HepG2 (cell line): ENCODE results near the gene OR5F1. TPM values are rescaled to one million over a fixed set of nuclear protein-coding genes. Genes with fewer than 3 reads are reported as not detected.

Experiments
- ATAC-seq: fragments of 200-7000 bp; cut with Tn5 transposase; 3 replicates; pipeline ENCODE4 v1.9.1; 2020; ENCODE audit warnings: mild to moderate bottlenecking, moderate library complexity
- BruUV-seq: library from RNA; stranded (reverse); fragments of 400-500 nt; replicated peaks from 2 replicates; lab custom pipeline; 2021; lab: Mats Ljungman, UMichigan
- CTCF ChIA-PET: fragments of 300-600 bp; formaldehyde crosslinking; extraction: SDS; loops from one replicate; lab custom pipeline; 2021; ENCODE audit warnings: low total read pairs, inconsistent platforms, low intra/inter-chr PET ratio; lab: Yijun Ruan, JAX
- POLR2A ChIA-PET: fragments of 350-600 bp; sonication (Branson Sonifier 250); formaldehyde crosslinking; loops from one replicate; lab custom pipeline; 2020; ENCODE audit warnings: antibody characterized with exemption, inconsistent platforms; lab: Yijun Ruan, JAX
- DNase-seq: peaks from one replicate; pipeline ENCODE4 v3.0.0-alpha.2; 2015; ENCODE audit warnings: low spot score
- FAIRE-seq: peaks from 3 replicates; lab custom pipeline; 2011; peaks lifted over from hg19 to GRCh38; lab: Jason Lieb, UNC
- H2AFZ ChIP-seq: one replicate; pipeline ENCODE4 v1.6.1; 2011; ENCODE audit warnings: low read length, inconsistent platforms
- H3K27ac ChIP-seq: fragments of 300-600 bp; 3 replicates; pipeline ENCODE4 v1.8.0; 2011; ENCODE audit warnings: mixed run types, mild to moderate bottlenecking, mixed read lengths, low read length, inconsistent platforms; ENCODE audit not compliant: insufficient read depth; ENCODE audit errors: extremely low read length
- H3K27me3 ChIP-seq, 2 experiments: fragments of 200-600 bp in 1 of 2; 2 replicates in 1 of 2; 3 replicates in 1 of 2; pipeline versions ENCODE4 v1.6.0 to v1.8.0; 2011; ENCODE audit warnings: low read length in 2 of 2, mild to moderate bottlenecking in 2 of 2, moderate library complexity in 2 of 2, inconsistent platforms in 1 of 2; ENCODE audit not compliant: insufficient read depth in 2 of 2, control insufficient read depth in 1 of 2
- H3K36me3 ChIP-seq, 2 experiments: fragments of 200-600 bp in 1 of 2; replicated peaks in 1 of 2; 2 replicates in 1 of 2; 3 replicates in 1 of 2; pipeline versions ENCODE4 v1.5.1 to v1.8.0; 2011; ENCODE audit warnings: low read length in 2 of 2, inconsistent platforms in 1 of 2; ENCODE audit not compliant: insufficient read depth in 2 of 2, control insufficient read depth in 1 of 2
- H3K4me1 ChIP-seq: 2 replicates; pipeline ENCODE4 v1.5.1; 2012; ENCODE audit warnings: low read length, inconsistent platforms; ENCODE audit not compliant: insufficient read depth
- H3K4me2 ChIP-seq: 2 replicates; pipeline ENCODE4 v1.6.0; 2011; ENCODE audit warnings: low read depth, low read length, inconsistent platforms
- H3K4me3 ChIP-seq, 3 experiments: fragments of 200-600 bp in 1 of 3; sonication (generic), shearing (Covaris generic) in 1 of 3; replicated peaks in 1 of 3; 2 replicates each; pipeline ENCODE4 v1.5.1; 2011 to 2016; ENCODE audit warnings: low read length in 3 of 3, inconsistent platforms in 2 of 3, low read depth in 2 of 3, mild to moderate bottlenecking in 2 of 3, control low read depth in 1 of 3, mixed read lengths in 1 of 3; ENCODE audit not compliant: insufficient read depth in 1 of 3
- H3K79me2 ChIP-seq: one replicate; pipeline ENCODE4 v1.6.1; 2011; ENCODE audit warnings: low read length, inconsistent platforms; ENCODE audit not compliant: insufficient read depth
- H3K9ac ChIP-seq: 2 replicates; pipeline ENCODE4 v1.6.0; 2011; ENCODE audit warnings: mild to moderate bottlenecking, low read depth, low read length, inconsistent platforms; ENCODE audit not compliant: insufficient read depth
- H3K9me3 ChIP-seq: 2 replicates; pipeline ENCODE4 v1.5.1; 2012; ENCODE audit warnings: mild to moderate bottlenecking, low read length
- H4K20me1 ChIP-seq: 2 replicates; pipeline ENCODE4 v1.6.0; 2011; ENCODE audit warnings: inconsistent platforms, mild to moderate bottlenecking, low read length, moderate library complexity; ENCODE audit not compliant: insufficient read depth
- BRF2 ChIP-seq: sonication (generic); formaldehyde crosslinking; IDR thresholded peaks from 2 replicates; pipeline ENCODE4 v1.8.1; 2022; ENCODE audit warnings: mild to moderate bottlenecking, missing genetic modification reagents
- ZBTB39 ChIP-seq: sonication (generic); formaldehyde crosslinking; IDR thresholded peaks from 2 replicates; pipeline ENCODE4 v1.5.0; 2020; ENCODE audit warnings: missing genetic modification reagents
- ZFP91 ChIP-seq: sonication (generic); formaldehyde crosslinking; IDR thresholded peaks from 2 replicates; pipeline ENCODE4 v1.9.0; 2022; ENCODE audit warnings: missing genetic modification reagents, mild to moderate bottlenecking, borderline replicate concordance
- ZNF512B ChIP-seq: sonication (generic); formaldehyde crosslinking; IDR thresholded peaks from 2 replicates; pipeline ENCODE4 v1.5.1; 2020; ENCODE audit warnings: missing genetic modification reagents, mild to moderate bottlenecking, borderline replicate concordance
- WGBS: methylation state at CpG from one replicate; pipeline ENCODE4 v1.1.6; 2017; ENCODE audit warnings: low lambda C conversion rate; 5-methylcytosine and 5-hydroxymethylcytosine counted together
- in situ Hi-C: cut with HindIII; loops from 2 replicates; pipeline ENCODE4 v1.10.0; 2017; ENCODE audit warnings: low pct_unique_long_range_greater_than_20kb; ENCODE audit not compliant: extremely low pct_ligation_motif_present
- intact Hi-C: fragments of 100-400 bp; cut with micrococcal nuclease; formaldehyde crosslinking; loops from one replicate; pipeline ENCODE4 v1.10.0; 2022; ENCODE audit not compliant: unreplicated experiment
- polyA plus RNA-seq, 8 experiments: library from polyadenylated mRNA; depleted of rRNA in 3 of 8; stranded (reverse) in 7 of 8; unstranded in 1 of 8; fragments of >200 nt; fragmentation: Illumina TruSeq in 4 of 8; extraction: Trizol in 4 of 8; gene quantifications; 2 replicates each; pipeline versions ENCODE4 v1.2.1 to v1.2.3, GENCODE V29; 2011 to 2016; ENCODE audit warnings: low read depth in 4 of 8, missing spikeins in 1 of 8, mixed read lengths in 1 of 8; ENCODE audit not compliant: insufficient read depth in 1 of 8
- total RNA-seq, 5 experiments: library from RNA; depleted of rRNA; stranded (reverse); fragments of >200 nt; fragmentation: Illumina TruSeq; extraction: Trizol; gene quantifications; 2 replicates each; pipeline ENCODE4 v1.2.3, GENCODE V29; 2016; ENCODE audit warnings: low read depth in 1 of 5

OR5F1 gene
- total and polyA plus RNA-seq, 2 of the 13 experiments (the other 11 are each of a cell fraction or from before 2014, with no cell fraction given) = not detected

GRCh38 chr11:55970935-55971334, 23.5 kb downstream of the OR5F1 start (continued):
- no peak for TF ChIP-seq ZNF512B (CRISPR knock-in tag)

GRCh38 chr11:55969845-55970244, 24.6 kb downstream of the OR5F1 start, which contains the start of gene OR10AG1:
Gene OR10AG1, minus strand, starts transcription at chr11:55969945. Its CDS starts 38 bp downstream, at chr11:55969907.
- Histone ChIP-seq H3K4me3 (no peak within 1 kb of the TSS), H3K9ac (no peak within 1 kb of the TSS), H3K36me3 (no peaks in the 10 kb centered on the region), H3K4me1 (no peaks in the 10 kb centered on the region)
- FAIRE-seq (no peak), ATAC-seq (no peak)
- TF ChIP-seq BRF2 (CRISPR knock-in tag) = no peak
- no peak for TF ChIP-seq ZBTB39 (CRISPR knock-in tag)
- TF ChIP-seq ZFP91 (CRISPR knock-in tag) = no peak
- TF ChIP-seq, all 625 proteins: peak for 0
- Histone ChIP-seq H3K9me3 (no peaks in the 10 kb centered on the region), H4K20me1 (no peaks in the 10 kb centered on the region), H2AFZ (no peak within 1 kb of the TSS), H3K27ac (no peak within 1 kb of the TSS), H3K79me2 (no peaks in the 10 kb centered on the region), H3K27me3 (no peaks in the 10 kb centered on the region), H3K4me2 (no peak within 1 kb of the TSS)
- no TSS peak for BruUV-seq
- intact Hi-C loops = no loop called here
- DNase-seq = no peak
- POLR2A ChIA-PET = no interaction called here
- 11% methylated on average over 2 of the region's 2 CpGs for WGBS
- in situ Hi-C loops = no loop called here
- CTCF ChIA-PET = no interaction called here
